Lower lobe of right lung (tissue), 2 donors: ENCODE measurements around the gene OR2S2. TPM values are rescaled to one million over a fixed set of nuclear protein-coding genes. Genes with fewer than 3 reads are reported as not detected.

Source experiments
- ATAC-seq, 2 donors: fragments of 200-7000 bp; cut with Tn5 transposase; one replicate each; pipeline ENCODE4 v1.9.1; 2020 to 2022; ENCODE audit warnings: mild to moderate bottlenecking in 2 of 2, moderate library complexity in 2 of 2
- DNase-seq: peaks from one replicate; pipeline ENCODE4 v3.0.0-alpha.2; 2020
- H3K27ac ChIP-seq: fragments of 200-600 bp; one replicate; pipeline ENCODE4 v1.8.0; 2022
- H3K27me3 ChIP-seq: fragments of 200-600 bp; one replicate; pipeline ENCODE4 v1.8.0; 2022; ENCODE audit warnings: low read depth
- H3K36me3 ChIP-seq: fragments of 200-600 bp; one replicate; pipeline ENCODE4 v1.8.0; 2022; ENCODE audit warnings: mild to moderate bottlenecking
- H3K4me1 ChIP-seq: fragments of 200-600 bp; one replicate; pipeline ENCODE4 v1.8.0; 2022
- H3K4me3 ChIP-seq: fragments of 200-600 bp; one replicate; pipeline ENCODE4 v1.8.0; 2022; ENCODE audit warnings: mild to moderate bottlenecking
- H3K9me3 ChIP-seq: fragments of 200-600 bp; one replicate; pipeline ENCODE4 v1.8.0; 2022
- intact Hi-C: fragments of 100-400 bp; cut with DNase I; formaldehyde crosslinking; loops from one replicate; pipeline ENCODE4 v1.11.0; 2022
- total RNA-seq: library from RNA; stranded (reverse); fragmentation: NEBNext Ultra II Directional; extraction: Animal tissue kit (Norgen Biotek cat#: 25700); gene quantifications from one replicate; pipeline ENCODE4 v1.2.1, GENCODE V29; 2021
- TF ChIP-seq, protein P1 (sequence below): fragments of 200-600 bp; IDR thresholded peaks from one replicate; pipeline ENCODE4 v1.8.0; 2022; ENCODE audit warnings: antibody characterized with exemption, mild to moderate bottlenecking
- donor health status: DM: no; HTN: yes; CAD: no; lungs with severe emphysema.

OR2S2 gene
- total RNA-seq, 1 donor from 2014 or later: not detected

- DNase-seq: no peak
- intact Hi-C loops: no loop called here
- Histone ChIP-seq H3K36me3 (no peaks in the 10 kb centered on the region), H3K27me3 (no peaks in the 10 kb centered on the region), H3K4me3 (peak overlapping the region; percentile 22), H3K4me1 (no peaks in the 10 kb centered on the region), H3K27ac (no peak overlapping the region), H3K9me3 (peaks cover 16% of the 10 kb centered on the region)
- TF ChIP-seq, protein P1, sequence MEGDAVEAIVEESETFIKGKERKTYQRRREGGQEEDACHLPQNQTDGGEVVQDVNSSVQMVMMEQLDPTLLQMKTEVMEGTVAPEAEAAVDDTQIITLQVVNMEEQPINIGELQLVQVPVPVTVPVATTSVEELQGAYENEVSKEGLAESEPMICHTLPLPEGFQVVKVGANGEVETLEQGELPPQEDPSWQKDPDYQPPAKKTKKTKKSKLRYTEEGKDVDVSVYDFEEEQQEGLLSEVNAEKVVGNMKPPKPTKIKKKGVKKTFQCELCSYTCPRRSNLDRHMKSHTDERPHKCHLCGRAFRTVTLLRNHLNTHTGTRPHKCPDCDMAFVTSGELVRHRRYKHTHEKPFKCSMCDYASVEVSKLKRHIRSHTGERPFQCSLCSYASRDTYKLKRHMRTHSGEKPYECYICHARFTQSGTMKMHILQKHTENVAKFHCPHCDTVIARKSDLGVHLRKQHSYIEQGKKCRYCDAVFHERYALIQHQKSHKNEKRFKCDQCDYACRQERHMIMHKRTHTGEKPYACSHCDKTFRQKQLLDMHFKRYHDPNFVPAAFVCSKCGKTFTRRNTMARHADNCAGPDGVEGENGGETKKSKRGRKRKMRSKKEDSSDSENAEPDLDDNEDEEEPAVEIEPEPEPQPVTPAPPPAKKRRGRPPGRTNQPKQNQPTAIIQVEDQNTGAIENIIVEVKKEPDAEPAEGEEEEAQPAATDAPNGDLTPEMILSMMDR: no peak
- no peak for ATAC-seq
Measured at GRCh38 chr9:35972093-35972492, 14.1 kb upstream of the OR2S2 start.

DNA sequence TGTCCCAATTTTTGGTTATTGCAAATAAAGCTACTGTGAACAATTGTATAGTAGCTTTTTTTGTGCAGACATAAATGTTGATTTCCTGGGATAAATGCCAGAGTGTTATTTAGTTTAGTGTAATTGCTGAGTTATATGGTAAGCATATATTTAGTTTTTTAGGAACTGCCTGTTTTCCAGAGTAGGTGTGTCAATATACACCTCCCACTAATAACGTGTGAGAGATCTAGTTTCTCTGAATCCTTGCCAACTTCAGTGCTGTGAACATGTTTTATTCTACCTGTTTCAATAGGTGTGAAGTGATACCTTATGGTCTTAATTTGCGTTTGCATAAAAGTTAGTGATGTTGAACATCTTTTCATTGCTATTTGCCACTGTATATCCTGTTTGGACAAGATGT is 9.1 kb upstream of the OR2S2 start:
- TF ChIP-seq, protein P1: no peak
- no peak overlapping the region for H3K27ac ChIP-seq
- H3K4me3 ChIP-seq: no peak overlapping the region
- no peak for DNase-seq
- intact Hi-C loops: no loop called here
- no peaks in the 10 kb centered on the region for H3K9me3 ChIP-seq
- H3K27me3 ChIP-seq: no peaks in the 10 kb centered on the region
- ATAC-seq: no peak
- no peaks in the 10 kb centered on the region for H3K36me3 ChIP-seq
- H3K4me1 ChIP-seq: no peaks in the 10 kb centered on the region

DNA sequence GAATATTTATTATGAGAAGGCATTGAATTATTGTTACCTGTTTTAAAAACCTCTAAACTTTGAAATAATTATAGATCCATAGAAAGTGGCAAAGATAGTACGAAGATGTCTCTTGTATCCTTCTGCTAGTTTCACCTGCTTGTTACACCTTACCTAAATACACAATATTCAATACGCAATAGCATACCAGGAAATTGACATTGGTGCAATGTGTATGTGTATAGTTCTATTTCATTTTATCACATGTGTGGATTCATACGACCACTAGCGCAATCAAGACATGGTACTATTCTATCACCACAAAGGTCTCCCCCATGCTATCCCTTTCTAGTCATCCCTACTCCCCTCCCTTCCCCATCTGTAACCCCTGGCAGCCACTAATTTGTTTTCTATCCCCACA is 8.5 kb upstream of the OR2S2 start:
- TF ChIP-seq, protein P1: no peak
- H3K27ac ChIP-seq: no peak overlapping the region
- no peak overlapping the region for H3K4me3 ChIP-seq
- H3K36me3 ChIP-seq: no peaks in the 10 kb centered on the region
- H3K27me3 ChIP-seq: no peaks in the 10 kb centered on the region
- H3K9me3 ChIP-seq: no peaks in the 10 kb centered on the region
- no peak for ATAC-seq
- no peaks in the 10 kb centered on the region for H3K4me1 ChIP-seq
- DNase-seq: no peak
- intact Hi-C loops: no loop called here

- H3K9me3 ChIP-seq: no peaks in the 10 kb centered on the region
- H3K4me3 ChIP-seq: no peak overlapping the region
- H3K27ac ChIP-seq: no peak overlapping the region
- ATAC-seq (no peak), DNase-seq (no peak)
- no peaks in the 10 kb centered on the region for H3K27me3 ChIP-seq
- H3K4me1 ChIP-seq: no peaks in the 10 kb centered on the region
- TF ChIP-seq, protein P1: no peak
- intact Hi-C loops: no loop called here
- no peaks in the 10 kb centered on the region for H3K36me3 ChIP-seq
Measured at GRCh38 chr9:35965011-35965410, 7.1 kb upstream of the OR2S2 start.

GRCh38 chr9:35962126-35962906 is 4.4 kb upstream of the OR2S2 start:
- ATAC-seq (peak in 1 of 2 donors; percentile 49), DNase-seq (no peak)
- H3K27ac ChIP-seq: no peak overlapping the region

More at GRCh38 chr9:35962126-35962906, 4.4 kb upstream of the OR2S2 start:
- intact Hi-C loops: no loop called here
- TF ChIP-seq, protein P1: no peak
- H3K36me3 ChIP-seq: no peaks in the 10 kb centered on the region
- H3K4me3 ChIP-seq: no peak overlapping the region
- H3K9me3 ChIP-seq: no peaks in the 10 kb centered on the region
- no peaks in the 10 kb centered on the region for H3K27me3 ChIP-seq
- no peaks in the 10 kb centered on the region for H3K4me1 ChIP-seq
